ENCODE results near the gene TICAM2.

GRCh38 chr5:115579216-115579615 is 23.1 kb downstream of the TICAM2 start:
- TF ChIP-seq CTCF (tag by site-specific recombination; IDR thresholded peaks at IDR 0.05) (no peak), ZNF394 (tag by site-specific recombination; IDR thresholded peaks at IDR 0.05; ENCODE audit: borderline replicate concordance) (no peak), ZNF157 (tag by site-specific recombination; IDR thresholded peaks at IDR 0.05) (no peak), ZNF585B (tag by site-specific recombination; IDR thresholded peaks at IDR 0.05) (no peak)

All from HEK293 (cell line).